Mesenteric fat pad (tissue), 1 donor: ENCODE results near the gene COL28A1. TPM values are rescaled to one million over a fixed set of nuclear protein-coding genes. Genes with fewer than 3 reads are reported as not detected.
"Not testable (repeated sequence)": the region's sequence is repeated elsewhere in the genome, so short reads cannot be mapped to it uniquely, and the experiment has no call there.

Experiments used
- DNase-seq: peaks from one replicate; pipeline ENCODE4 v3.0.0-alpha.2; 2020; ENCODE audit warnings: low spot score
- total RNA-seq: library from RNA; stranded (reverse); fragmentation: NEBNext Ultra II Directional; extraction: Animal tissue kit (Norgen Biotek cat#: 25700); gene quantifications from one replicate; pipeline ENCODE4 v1.2.1, GENCODE V29; 2021
- donor health status: DM: yes; HTN: yes; CAD: no.

Gene COL28A1
- total RNA-seq, 1 donor from 2014 or later = 0.22 TPM

DNA sequence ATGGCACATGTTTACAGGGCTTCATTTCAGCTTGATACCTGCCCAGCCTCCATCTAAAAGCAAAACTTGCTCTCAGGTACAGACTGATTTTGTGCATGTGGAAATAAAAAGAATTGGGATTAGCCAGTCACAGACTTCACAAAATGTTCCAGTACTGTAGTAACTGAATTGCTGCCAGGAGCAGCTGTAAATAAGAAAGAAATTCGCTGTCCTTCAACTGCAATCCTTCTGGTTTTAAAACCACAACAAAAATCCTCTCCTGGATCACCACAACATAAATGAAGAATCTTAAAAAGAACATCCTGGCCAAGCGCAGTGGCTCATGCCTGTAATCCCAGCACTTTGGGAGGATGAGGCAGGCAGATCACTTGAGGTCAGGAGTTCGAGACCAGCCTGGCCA lies 27.1 kb upstream of the COL28A1 start:
- no peak for DNase-seq

- DNase-seq = not testable (repeated sequence)
These were observed 25.9 kb upstream of the COL28A1 start for GRCh38 chr7:7561591-7561990.

GRCh38 chr7:7557252-7557651 lies 21.6 kb upstream of the COL28A1 start:
- no peak for DNase-seq

DNA sequence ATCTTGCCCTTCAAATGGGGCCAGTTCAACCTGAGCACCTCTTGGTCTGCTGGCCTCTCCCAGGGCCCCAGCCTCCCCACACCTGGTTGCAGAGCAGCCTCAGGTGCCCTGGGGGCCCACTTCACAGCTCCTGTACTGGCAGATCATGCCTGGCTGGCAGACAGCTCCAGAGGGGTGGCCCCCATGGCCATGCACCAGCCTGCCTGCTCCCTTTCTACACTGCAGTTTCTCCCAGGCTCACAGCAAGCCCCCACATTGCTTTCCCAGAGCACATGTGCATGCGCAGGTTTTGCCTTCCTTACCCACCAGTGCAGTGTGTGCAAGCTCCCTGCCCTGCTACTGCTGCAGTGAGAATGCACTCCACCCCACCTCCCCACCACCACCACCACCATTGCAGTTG lies 21.2 kb upstream of the COL28A1 start:
- no peak for DNase-seq

- no peak for DNase-seq
These were observed 19.2 kb upstream of the COL28A1 start for GRCh38 chr7:7554649-7555575.

DNA sequence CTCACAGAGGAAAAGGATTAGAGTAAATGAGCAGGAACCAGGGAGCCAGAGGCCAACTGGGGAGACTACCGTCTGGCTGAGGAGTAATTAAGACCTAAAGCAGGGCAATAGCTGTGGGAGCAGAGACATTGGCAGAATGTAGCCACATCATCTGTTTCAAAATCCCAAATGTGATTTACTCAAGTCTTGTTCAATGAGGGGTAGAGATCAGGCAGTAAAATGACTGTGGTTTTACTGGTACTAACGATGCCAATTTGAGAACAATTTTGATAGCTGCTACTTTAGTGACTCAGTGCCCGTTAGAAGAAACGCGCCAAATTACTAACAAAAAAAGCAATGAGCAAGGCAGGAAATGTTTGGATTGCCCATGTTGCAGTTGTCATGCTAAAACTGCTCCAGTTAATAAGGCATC lies 18.4 kb upstream of the COL28A1 start:
- DNase-seq = no peak

GRCh38 chr7:7553386-7553785 lies 17.7 kb upstream of the COL28A1 start:
- no peak for DNase-seq

- DNase-seq = no peak
These were observed 16.5 kb upstream of the COL28A1 start for GRCh38 chr7:7552199-7552598.

- no peak for DNase-seq
These were observed 15.0 kb upstream of the COL28A1 start for GRCh38 chr7:7550663-7551062.

DNA sequence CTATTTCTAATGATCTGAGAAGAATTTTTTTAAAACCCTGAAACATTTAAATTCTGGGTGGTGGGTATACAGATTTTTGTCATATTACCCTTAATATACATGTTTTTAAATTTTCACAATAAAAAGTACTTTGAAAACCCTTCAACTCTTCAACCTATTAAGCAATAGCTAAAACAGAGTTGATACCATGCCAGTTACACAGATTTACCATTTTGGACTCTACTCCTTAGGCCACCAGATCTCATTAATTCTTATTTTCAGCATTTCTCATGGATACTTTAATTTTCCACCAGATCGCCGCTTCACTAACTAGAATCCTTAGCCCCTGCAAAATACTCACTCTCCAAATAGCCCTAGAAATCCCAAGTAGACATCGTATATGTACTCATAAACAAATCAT lies 12.7 kb upstream of the COL28A1 start:
- no peak for DNase-seq

DNA sequence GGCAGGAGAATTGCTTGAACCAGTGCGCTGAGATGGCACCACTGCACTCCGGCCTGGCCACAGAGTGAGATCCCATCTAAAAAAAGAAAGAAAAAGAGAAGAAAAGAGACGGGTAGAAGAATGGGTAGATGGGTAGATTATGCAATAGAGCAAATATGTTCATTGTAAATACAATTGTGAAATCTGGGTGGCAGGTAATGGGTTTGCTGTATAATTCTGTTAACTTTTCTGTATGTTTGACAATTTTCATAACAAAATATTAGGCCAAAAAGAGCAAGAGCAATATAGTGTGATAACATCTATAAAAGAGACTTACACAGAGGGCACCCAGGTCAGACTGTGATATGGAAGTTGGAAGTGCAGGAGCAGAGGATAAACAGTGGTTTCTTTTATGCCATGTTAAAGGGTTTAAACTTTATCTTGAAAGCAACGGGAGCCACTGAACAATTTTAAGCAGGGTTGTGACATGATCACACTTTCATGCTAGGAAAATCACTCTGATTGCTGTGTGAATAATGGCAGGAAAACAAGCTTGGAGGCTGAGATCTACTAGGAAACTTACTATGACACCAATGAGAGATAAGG lies 6.7 kb upstream of the COL28A1 start:
- DNase-seq = no peak

DNA sequence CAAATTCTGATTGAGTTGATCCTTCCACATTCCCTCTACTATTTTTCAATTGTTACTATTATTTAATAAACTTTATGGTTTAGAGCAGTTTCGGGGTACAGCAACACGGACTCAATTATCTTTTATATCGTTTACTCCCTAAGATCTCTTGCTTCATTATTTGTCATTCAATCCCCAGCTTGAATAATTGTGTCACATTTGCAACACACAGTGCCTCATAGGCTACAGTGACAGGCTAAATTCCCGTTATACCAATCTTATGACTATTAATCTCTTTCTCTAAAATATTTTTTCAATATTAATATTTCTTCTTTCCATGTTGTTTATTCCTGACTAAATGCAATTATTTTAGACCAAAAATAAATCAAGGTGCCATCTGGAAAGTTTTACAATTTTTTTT lies 4.0 kb upstream of the COL28A1 start:
- DNase-seq = no peak

GRCh38 chr7:7539152-7539551 lies 3.5 kb upstream of the COL28A1 start:
- DNase-seq = no peak

- DNase-seq = no peak
These were observed 2.0 kb upstream of the COL28A1 start for GRCh38 chr7:7537711-7538110.

GRCh38 chr7:7536396-7537019 lies 835 bp upstream of the COL28A1 start:
- no peak for DNase-seq

GRCh38 chr7:7533831-7534430 lies 1.7 kb downstream of the COL28A1 start:
- no peak for DNase-seq

GRCh38 chr7:7529328-7529727 lies 6.3 kb downstream of the COL28A1 start:
- no peak for DNase-seq

- DNase-seq = no peak
These were observed 8.6 kb downstream of the COL28A1 start for GRCh38 chr7:7527047-7527446.

- DNase-seq = no peak
These were observed 9.7 kb downstream of the COL28A1 start for GRCh38 chr7:7526006-7526405.

DNA sequence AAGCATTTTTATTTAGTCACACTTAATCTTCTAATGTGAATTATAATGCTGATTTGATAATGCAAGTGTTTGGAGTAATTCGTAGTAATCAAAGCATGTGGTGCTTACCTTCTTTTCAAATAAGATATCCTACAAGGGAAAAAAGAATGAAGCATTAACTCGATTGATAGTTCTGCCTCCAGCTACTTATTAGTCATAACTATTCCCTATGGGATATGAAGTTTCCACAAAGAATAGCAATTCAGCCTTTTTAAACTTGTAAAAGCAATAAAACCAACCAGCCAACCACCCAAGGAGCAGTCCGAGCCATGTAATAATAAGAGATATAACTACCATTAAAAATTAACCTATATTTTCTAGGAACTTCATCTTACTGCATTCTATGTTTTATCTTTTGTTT lies 11.6 kb downstream of the COL28A1 start:
- no peak for DNase-seq

DNA sequence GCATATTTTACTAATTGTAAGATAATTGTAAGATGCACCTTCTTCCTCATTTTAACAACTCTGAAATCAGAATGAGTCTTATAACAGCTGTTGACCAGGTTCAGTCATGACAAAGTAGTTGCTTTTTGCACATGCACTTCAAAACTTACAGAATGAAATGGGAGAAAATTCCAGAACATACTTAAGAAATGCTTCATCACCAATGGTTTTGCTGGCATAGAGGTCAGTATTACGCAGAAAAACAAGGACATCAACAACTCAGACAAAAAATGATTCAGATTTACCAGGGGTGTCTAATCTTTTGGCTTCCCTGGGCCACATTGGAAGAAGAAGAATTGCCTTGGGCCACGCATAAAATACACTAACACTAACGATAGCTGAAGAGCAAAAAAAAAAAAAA lies 13.3 kb downstream of the COL28A1 start:
- no peak for DNase-seq

GRCh38 chr7:7521259-7521658 lies 14.4 kb downstream of the COL28A1 start:
- no peak for DNase-seq
